WTC11 (cell line): ENCODE data around the gene NPTX1. TPM values are rescaled to one million over a fixed set of nuclear protein-coding genes. Genes with fewer than 3 reads are reported as not detected.

ENCODE experiments used
- ATAC-seq: fragments of 200-7000 bp; cut with Tn5 transposase; 2 replicates; pipeline ENCODE4 v1.10.0; 2021; ENCODE audit warnings: mild to moderate bottlenecking, moderate library complexity
- CTCF ChIA-PET: fragments of 300-600 bp; sonication (Branson Sonifier 250); formaldehyde crosslinking; loops from one replicate; lab custom pipeline; 2021; ENCODE audit warnings: antibody characterized with exemption; lab: Charles Lee
- POLR2A ChIA-PET: fragments of 350-600 bp; sonication (Branson Sonifier 250); formaldehyde crosslinking; loops from one replicate; lab custom pipeline; 2021; ENCODE audit warnings: antibody characterized with exemption; lab: Charles Lee
- DNase-seq: peaks from one replicate; pipeline ENCODE4 v3.0.0; 2021; ENCODE audit warnings: low spot score
- H3K27ac Mint-ChIP-seq: 2 replicates; pipeline ENCODE4 v1.8.0; 2021; ENCODE audit warnings: mixed read lengths
- H3K27me3 Mint-ChIP-seq: 2 replicates; pipeline ENCODE4 v1.8.0; 2021; ENCODE audit warnings: low read depth, mild to moderate bottlenecking, moderate library complexity, mixed read lengths
- H3K36me3 Mint-ChIP-seq: 2 replicates; pipeline ENCODE4 v1.8.0; 2021; ENCODE audit warnings: mixed read lengths
- H3K4me1 Mint-ChIP-seq: 2 replicates; pipeline ENCODE4 v1.8.0; 2022; ENCODE audit warnings: mixed read lengths
- H3K4me3 Mint-ChIP-seq: 2 replicates; pipeline ENCODE4 v1.8.0; 2021; ENCODE audit warnings: mild to moderate bottlenecking, moderate library complexity, mixed read lengths
- H3K9me3 Mint-ChIP-seq: 2 replicates; pipeline ENCODE4 v1.8.0; 2021; ENCODE audit warnings: mixed read lengths
- ATF1 ChIP-seq: sonication (generic); formaldehyde crosslinking; IDR thresholded peaks from 2 replicates; pipeline ENCODE4 v1.8.1; 2023; ENCODE audit warnings: mild to moderate bottlenecking, moderate library complexity, missing genetic modification reagents
- CDX4 ChIP-seq: fragments of 250-450 bp; sonication (Bioruptor Pico); IDR thresholded peaks from 2 replicates; pipeline ENCODE4 v1.9.0; 2021; ENCODE audit warnings: moderate library complexity, mild to moderate bottlenecking, inconsistent platforms, borderline replicate concordance
- CREB1 ChIP-seq: sonication (generic); formaldehyde crosslinking; IDR thresholded peaks from 2 replicates; pipeline ENCODE4 v1.8.0; 2023; ENCODE audit warnings: mild to moderate bottlenecking, missing genetic modification reagents
- CREM ChIP-seq: sonication (generic); formaldehyde crosslinking; IDR thresholded peaks from 2 replicates; pipeline ENCODE4 v1.8.1; 2022; ENCODE audit warnings: mild to moderate bottlenecking, missing genetic modification reagents, moderate library complexity
- CTCF ChIP-seq: fragments of 200-600 bp; IDR thresholded peaks from 2 replicates; pipeline ENCODE4 v1.8.0; 2022; ENCODE audit warnings: antibody characterized with exemption
- EMX1 ChIP-seq: fragments of 250-450 bp; sonication (Bioruptor Pico); IDR thresholded peaks from 2 replicates; pipeline ENCODE4 v1.8.0; 2021; ENCODE audit warnings: mild to moderate bottlenecking
- FOXP1 ChIP-seq: sonication (generic); formaldehyde crosslinking; IDR thresholded peaks from 2 replicates; pipeline ENCODE4 v1.8.0; 2022; ENCODE audit warnings: missing genetic modification reagents, mild to moderate bottlenecking, moderate library complexity, borderline replicate concordance
- HMGXB4 ChIP-seq: sonication (generic); formaldehyde crosslinking; IDR thresholded peaks from 2 replicates; pipeline ENCODE4 v1.8.1; 2023; ENCODE audit warnings: mild to moderate bottlenecking, moderate library complexity, missing genetic modification reagents
- IRF2 ChIP-seq: sonication (generic); formaldehyde crosslinking; IDR thresholded peaks from 2 replicates; pipeline ENCODE4 v1.8.0; 2022; ENCODE audit warnings: low read depth, missing genetic modification reagents, borderline replicate concordance
- JUN ChIP-seq: sonication (generic); formaldehyde crosslinking; IDR thresholded peaks from 2 replicates; pipeline ENCODE4 v1.8.0; 2023; ENCODE audit warnings: mild to moderate bottlenecking, missing genetic modification reagents
- MYBL2 ChIP-seq: sonication (generic); formaldehyde crosslinking; IDR thresholded peaks from 2 replicates; pipeline ENCODE4 v1.8.1; 2023; ENCODE audit warnings: mild to moderate bottlenecking, moderate library complexity, missing genetic modification reagents
- NR2C2 ChIP-seq: sonication (generic); formaldehyde crosslinking; IDR thresholded peaks from 2 replicates; pipeline ENCODE4 v1.8.0; 2022; ENCODE audit warnings: mild to moderate bottlenecking, missing genetic modification reagents
- OVOL2 ChIP-seq: fragments of 250-450 bp; sonication (Bioruptor Pico); IDR thresholded peaks from 2 replicates; pipeline ENCODE4 v1.9.0; 2021; ENCODE audit warnings: mild to moderate bottlenecking, borderline replicate concordance
- SMAD4 ChIP-seq: sonication (generic); formaldehyde crosslinking; IDR thresholded peaks from 2 replicates; pipeline ENCODE4 v1.8.0; 2022; ENCODE audit warnings: mild to moderate bottlenecking, missing genetic modification reagents
- SP1 ChIP-seq: sonication (generic); formaldehyde crosslinking; conservative IDR thresholded peaks from 2 replicates; pipeline ENCODE4 v1.8.1; 2022; ENCODE audit warnings: missing genetic modification reagents
- TP53 ChIP-seq: sonication (generic); formaldehyde crosslinking; IDR thresholded peaks from 2 replicates; pipeline ENCODE4 v1.8.1; 2023; ENCODE audit warnings: mild to moderate bottlenecking, missing genetic modification reagents
- ZBTB21 ChIP-seq: sonication (generic); formaldehyde crosslinking; IDR thresholded peaks from 2 replicates; pipeline ENCODE4 v1.8.1; 2023; ENCODE audit warnings: mild to moderate bottlenecking, missing genetic modification reagents, borderline replicate concordance
- ZNF232 ChIP-seq: sonication (generic); formaldehyde crosslinking; IDR thresholded peaks from 2 replicates; pipeline ENCODE4 v1.8.0; 2022; ENCODE audit warnings: mild to moderate bottlenecking, missing genetic modification reagents
- ZNF263 ChIP-seq: sonication (generic); formaldehyde crosslinking; IDR thresholded peaks from 2 replicates; pipeline ENCODE4 v1.8.1; 2022; ENCODE audit warnings: low read depth, mild to moderate bottlenecking, moderate library complexity, missing genetic modification reagents
- ZNF671 ChIP-seq: fragments of 250-450 bp; sonication (Bioruptor Pico); IDR thresholded peaks from 2 replicates; pipeline ENCODE4 v1.8.0; 2021; ENCODE audit warnings: mild to moderate bottlenecking
- total RNA-seq: library from RNA; stranded (reverse); gene quantifications from 3 replicates; pipeline ENCODE4 v1.2.3, GENCODE V29; 2021
- TF ChIP-seq, protein P1 (sequence below): sonication (generic); formaldehyde crosslinking; IDR thresholded peaks from 2 replicates; pipeline ENCODE4 v1.8.1; 2022; ENCODE audit warnings: mild to moderate bottlenecking, moderate library complexity, missing genetic modification reagents
- TF ChIP-seq, protein P2 (sequence below): fragments of 250-450 bp; sonication (Bioruptor Pico); IDR thresholded peaks from 2 replicates; pipeline ENCODE4 v1.9.0; 2021; ENCODE audit warnings: mild to moderate bottlenecking
- TF ChIP-seq, protein P3 (sequence below): sonication (generic); formaldehyde crosslinking; IDR thresholded peaks from 2 replicates; pipeline ENCODE4 v1.8.1; 2023; ENCODE audit warnings: mild to moderate bottlenecking, missing genetic modification reagents
- TF ChIP-seq, protein P4 (sequence below): sonication (generic); formaldehyde crosslinking; IDR thresholded peaks from 2 replicates; pipeline ENCODE4 v1.8.0; 2022; ENCODE audit warnings: missing genetic modification reagents
- TF ChIP-seq, protein P5 (sequence below): sonication (generic); formaldehyde crosslinking; conservative IDR thresholded peaks from 2 replicates; pipeline ENCODE4 v1.8.1; 2022; ENCODE audit warnings: mild to moderate bottlenecking, missing genetic modification reagents

NPTX1 gene
- total RNA-seq, 1 experiment from 2014 or later, result 15.1 TPM

GRCh38 chr17:80510772-80511171 is 34.4 kb upstream of the NPTX1 start:
- no peaks in the 10 kb centered on the region for H3K9me3 Mint-ChIP-seq
- CTCF ChIA-PET, result interaction anchor here (4.2 kb wide), 1 partner anchor 83 kb away, joined by 20 read pairs; no protein-coding TSS in a partner anchor
- DNase-seq (no peak), ATAC-seq (no peak)
- no peak overlapping the region for H3K4me3 Mint-ChIP-seq
- TF ChIP-seq IRF2 (CRISPR knock-in tag), result no peak
- TF ChIP-seq, protein P1, sequence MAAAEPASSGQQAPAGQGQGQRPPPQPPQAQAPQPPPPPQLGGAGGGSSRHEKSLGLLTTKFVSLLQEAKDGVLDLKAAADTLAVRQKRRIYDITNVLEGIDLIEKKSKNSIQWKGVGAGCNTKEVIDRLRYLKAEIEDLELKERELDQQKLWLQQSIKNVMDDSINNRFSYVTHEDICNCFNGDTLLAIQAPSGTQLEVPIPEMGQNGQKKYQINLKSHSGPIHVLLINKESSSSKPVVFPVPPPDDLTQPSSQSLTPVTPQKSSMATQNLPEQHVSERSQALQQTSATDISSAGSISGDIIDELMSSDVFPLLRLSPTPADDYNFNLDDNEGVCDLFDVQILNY (CRISPR knock-in tag), result no peak
- no peak for TF ChIP-seq TP53 (CRISPR knock-in tag)
- no peak for TF ChIP-seq ZNF671
- TF ChIP-seq, protein P2, sequence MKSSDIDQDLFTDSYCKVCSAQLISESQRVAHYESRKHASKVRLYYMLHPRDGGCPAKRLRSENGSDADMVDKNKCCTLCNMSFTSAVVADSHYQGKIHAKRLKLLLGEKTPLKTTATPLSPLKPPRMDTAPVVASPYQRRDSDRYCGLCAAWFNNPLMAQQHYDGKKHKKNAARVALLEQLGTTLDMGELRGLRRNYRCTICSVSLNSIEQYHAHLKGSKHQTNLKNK (CRISPR knock-in tag), result no peak
- no peak for TF ChIP-seq OVOL2 (CRISPR knock-in tag)
- no peak for TF ChIP-seq FOXP1 (CRISPR knock-in tag)
- TF ChIP-seq ATF1 (CRISPR knock-in tag), result no peak
- TF ChIP-seq, protein P3, sequence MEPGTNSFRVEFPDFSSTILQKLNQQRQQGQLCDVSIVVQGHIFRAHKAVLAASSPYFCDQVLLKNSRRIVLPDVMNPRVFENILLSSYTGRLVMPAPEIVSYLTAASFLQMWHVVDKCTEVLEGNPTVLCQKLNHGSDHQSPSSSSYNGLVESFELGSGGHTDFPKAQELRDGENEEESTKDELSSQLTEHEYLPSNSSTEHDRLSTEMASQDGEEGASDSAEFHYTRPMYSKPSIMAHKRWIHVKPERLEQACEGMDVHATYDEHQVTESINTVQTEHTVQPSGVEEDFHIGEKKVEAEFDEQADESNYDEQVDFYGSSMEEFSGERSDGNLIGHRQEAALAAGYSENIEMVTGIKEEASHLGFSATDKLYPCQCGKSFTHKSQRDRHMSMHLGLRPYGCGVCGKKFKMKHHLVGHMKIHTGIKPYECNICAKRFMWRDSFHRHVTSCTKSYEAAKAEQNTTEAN, result no peak
- no peak for TF ChIP-seq ZNF263 (CRISPR knock-in tag)
- TF ChIP-seq SMAD4 (CRISPR knock-in tag), result no peak
- TF ChIP-seq JUN, result no peak
- no peak for TF ChIP-seq HMGXB4
- TF ChIP-seq, all 79 proteins: peak for 0
- Mint-ChIP-seq H3K27ac (no peak overlapping the region), H3K36me3 (no peaks in the 10 kb centered on the region), H3K4me1 (no peaks in the 10 kb centered on the region), H3K27me3 (peaks cover 2% of the 10 kb centered on the region; the same call in 1 of the 2 replicates)
- POLR2A ChIA-PET, result no interaction called here

DNA sequence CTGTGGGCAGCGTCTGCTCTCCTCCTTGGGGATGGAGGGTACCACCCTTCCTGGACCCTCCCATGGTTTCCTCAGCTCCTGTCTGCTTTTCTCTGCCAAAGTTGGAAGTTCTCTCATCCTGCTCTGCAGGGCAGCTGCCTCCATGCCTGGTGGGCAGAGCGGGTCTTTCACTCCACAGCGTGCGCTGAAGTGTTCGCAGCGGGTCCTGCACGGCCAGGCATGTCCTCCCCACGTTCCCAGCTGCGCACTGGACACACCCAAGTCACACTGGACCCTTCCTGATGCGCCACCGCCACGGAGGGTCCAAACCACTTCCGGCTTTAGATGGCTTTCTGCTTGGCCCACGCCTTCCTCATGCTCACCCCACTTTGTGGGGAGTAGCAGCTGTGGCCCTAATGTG is 33.7 kb upstream of the NPTX1 start:
- no peaks in the 10 kb centered on the region for H3K9me3 Mint-ChIP-seq
- ATAC-seq, result no peak
- H3K27ac Mint-ChIP-seq, result no peak overlapping the region
- POLR2A ChIA-PET, result no interaction called here
- CTCF ChIA-PET, result interaction anchor here (0.5 to 4.2 kb wide), 3 partner anchors 83 to 1245 kb away, joined by 4 to 20 read pairs (median 5); no protein-coding TSS in a partner anchor
- no peak overlapping the region for H3K4me3 Mint-ChIP-seq
- no peak for DNase-seq
- no peaks in the 10 kb centered on the region for H3K36me3 Mint-ChIP-seq
- no peaks in the 10 kb centered on the region for H3K4me1 Mint-ChIP-seq
- H3K27me3 Mint-ChIP-seq, result peaks cover 2% of the 10 kb centered on the region; the same call in 1 of the 2 replicates
- TF ChIP-seq SP1 (CRISPR knock-in tag) (no peak), EMX1 (CRISPR knock-in tag) (no peak), CDX4 (CRISPR knock-in tag) (no peak), MYBL2 (CRISPR knock-in tag) (no peak), CTCF (no peak), ZBTB21 (CRISPR knock-in tag) (no peak), NR2C2 (no peak), CREB1 (CRISPR knock-in tag) (no peak), ZNF232 (CRISPR knock-in tag) (no peak), ATF1 (CRISPR knock-in tag) (no peak), ZNF263 (CRISPR knock-in tag) (no peak), CREM (no peak)
- TF ChIP-seq, protein P4, sequence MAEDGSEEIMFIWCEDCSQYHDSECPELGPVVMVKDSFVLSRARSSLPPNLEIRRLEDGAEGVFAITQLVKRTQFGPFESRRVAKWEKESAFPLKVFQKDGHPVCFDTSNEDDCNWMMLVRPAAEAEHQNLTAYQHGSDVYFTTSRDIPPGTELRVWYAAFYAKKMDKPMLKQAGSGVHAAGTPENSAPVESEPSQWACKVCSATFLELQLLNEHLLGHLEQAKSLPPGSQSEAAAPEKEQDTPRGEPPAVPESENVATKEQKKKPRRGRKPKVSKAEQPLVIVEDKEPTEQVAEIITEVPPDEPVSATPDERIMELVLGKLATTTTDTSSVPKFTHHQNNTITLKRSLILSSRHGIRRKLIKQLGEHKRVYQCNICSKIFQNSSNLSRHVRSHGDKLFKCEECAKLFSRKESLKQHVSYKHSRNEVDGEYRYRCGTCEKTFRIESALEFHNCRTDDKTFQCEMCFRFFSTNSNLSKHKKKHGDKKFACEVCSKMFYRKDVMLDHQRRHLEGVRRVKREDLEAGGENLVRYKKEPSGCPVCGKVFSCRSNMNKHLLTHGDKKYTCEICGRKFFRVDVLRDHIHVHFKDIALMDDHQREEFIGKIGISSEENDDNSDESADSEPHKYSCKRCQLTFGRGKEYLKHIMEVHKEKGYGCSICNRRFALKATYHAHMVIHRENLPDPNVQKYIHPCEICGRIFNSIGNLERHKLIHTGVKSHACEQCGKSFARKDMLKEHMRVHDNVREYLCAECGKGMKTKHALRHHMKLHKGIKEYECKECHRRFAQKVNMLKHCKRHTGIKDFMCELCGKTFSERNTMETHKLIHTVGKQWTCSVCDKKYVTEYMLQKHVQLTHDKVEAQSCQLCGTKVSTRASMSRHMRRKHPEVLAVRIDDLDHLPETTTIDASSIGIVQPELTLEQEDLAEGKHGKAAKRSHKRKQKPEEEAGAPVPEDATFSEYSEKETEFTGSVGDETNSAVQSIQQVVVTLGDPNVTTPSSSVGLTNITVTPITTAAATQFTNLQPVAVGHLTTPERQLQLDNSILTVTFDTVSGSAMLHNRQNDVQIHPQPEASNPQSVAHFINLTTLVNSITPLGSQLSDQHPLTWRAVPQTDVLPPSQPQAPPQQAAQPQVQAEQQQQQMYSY (CRISPR knock-in tag), result no peak
- TF ChIP-seq, protein P2 (CRISPR knock-in tag), result no peak
- TF ChIP-seq, protein P5, sequence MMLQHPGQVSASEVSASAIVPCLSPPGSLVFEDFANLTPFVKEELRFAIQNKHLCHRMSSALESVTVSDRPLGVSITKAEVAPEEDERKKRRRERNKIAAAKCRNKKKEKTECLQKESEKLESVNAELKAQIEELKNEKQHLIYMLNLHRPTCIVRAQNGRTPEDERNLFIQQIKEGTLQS (CRISPR knock-in tag), result no peak
